Brain microvascular endothelial cell (primary cell): Measurements from ENCODE around the gene PRTG.

Experiments
- DNase-seq: peaks from one replicate; pipeline ENCODE4 v3.0.0-alpha.2; 2020
- H3K27ac ChIP-seq: fragments of 250-450 bp; sonication (Bioruptor Pico); 2 replicates; pipeline ENCODE4 v1.5.1; 2020; ENCODE audit warnings: mild to moderate bottlenecking, moderate library complexity
- H3K27me3 ChIP-seq: fragments of 250-450 bp; sonication (Bioruptor Pico); replicated peaks from 2 replicates; pipeline ENCODE4 v1.5.1; 2020; ENCODE audit warnings: mild to moderate bottlenecking
- H3K36me3 ChIP-seq: fragments of 250-450 bp; sonication (Bioruptor Pico); replicated peaks from 2 replicates; pipeline ENCODE4 v1.5.1; 2020; ENCODE audit warnings: mild to moderate bottlenecking
- H3K4me3 ChIP-seq: 2 replicates; pipeline ENCODE4 v1.5.1; 2011; ENCODE audit warnings: low read depth, mild to moderate bottlenecking, control low read depth, low read length, moderate library complexity
- in situ Hi-C: cut with HindIII; loops from 2 replicates; pipeline ENCODE4 v1.10.0; 2017; ENCODE audit warnings: low sequenced_read_pairs, low pct_ligation_motif_present
- TF ChIP-seq, protein P1 (sequence below): IDR thresholded peaks from 2 replicates; pipeline ENCODE4 v1.5.1; 2011; ENCODE audit warnings: low read depth, mild to moderate bottlenecking, moderate library complexity, low read length, control low read depth, inconsistent platforms; ENCODE audit errors: missing control alignments

Gene PRTG

GRCh38 chr15:55619783-55620182 lies 123.2 kb downstream of the PRTG start:
- no peak overlapping the region for H3K27ac ChIP-seq
- in situ Hi-C loops: no loop called here
- H3K36me3 ChIP-seq: no peaks in the 10 kb centered on the region
- TF ChIP-seq, protein P1, sequence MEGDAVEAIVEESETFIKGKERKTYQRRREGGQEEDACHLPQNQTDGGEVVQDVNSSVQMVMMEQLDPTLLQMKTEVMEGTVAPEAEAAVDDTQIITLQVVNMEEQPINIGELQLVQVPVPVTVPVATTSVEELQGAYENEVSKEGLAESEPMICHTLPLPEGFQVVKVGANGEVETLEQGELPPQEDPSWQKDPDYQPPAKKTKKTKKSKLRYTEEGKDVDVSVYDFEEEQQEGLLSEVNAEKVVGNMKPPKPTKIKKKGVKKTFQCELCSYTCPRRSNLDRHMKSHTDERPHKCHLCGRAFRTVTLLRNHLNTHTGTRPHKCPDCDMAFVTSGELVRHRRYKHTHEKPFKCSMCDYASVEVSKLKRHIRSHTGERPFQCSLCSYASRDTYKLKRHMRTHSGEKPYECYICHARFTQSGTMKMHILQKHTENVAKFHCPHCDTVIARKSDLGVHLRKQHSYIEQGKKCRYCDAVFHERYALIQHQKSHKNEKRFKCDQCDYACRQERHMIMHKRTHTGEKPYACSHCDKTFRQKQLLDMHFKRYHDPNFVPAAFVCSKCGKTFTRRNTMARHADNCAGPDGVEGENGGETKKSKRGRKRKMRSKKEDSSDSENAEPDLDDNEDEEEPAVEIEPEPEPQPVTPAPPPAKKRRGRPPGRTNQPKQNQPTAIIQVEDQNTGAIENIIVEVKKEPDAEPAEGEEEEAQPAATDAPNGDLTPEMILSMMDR: no peak
- no peak for DNase-seq
- no peaks in the 10 kb centered on the region for H3K27me3 ChIP-seq
- no peak overlapping the region for H3K4me3 ChIP-seq

DNA sequence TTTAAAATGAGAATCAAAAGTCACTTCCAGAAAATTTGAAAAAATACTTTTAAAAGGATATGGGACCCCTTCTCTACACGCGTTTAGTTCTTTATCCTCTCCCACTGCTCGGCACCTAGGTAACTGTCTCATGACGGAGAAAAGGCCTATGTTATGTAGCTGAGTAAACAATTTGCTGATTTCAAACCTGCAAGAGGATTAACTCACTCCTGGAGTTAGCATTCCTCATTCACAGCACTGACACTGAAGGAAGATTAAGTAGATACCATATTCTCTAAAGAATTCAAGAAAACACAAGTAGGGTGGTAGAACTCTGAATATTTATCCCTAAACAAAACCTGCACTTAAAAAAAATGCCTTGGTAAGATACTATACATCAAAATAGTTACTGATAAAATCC lies 124.6 kb downstream of the PRTG start:
- in situ Hi-C loops: no loop called here
- TF ChIP-seq, protein P1: no peak
- no peak for DNase-seq
- H3K27ac ChIP-seq: no peak overlapping the region
- H3K4me3 ChIP-seq: no peak overlapping the region
- H3K27me3 ChIP-seq: no peaks in the 10 kb centered on the region
- H3K36me3 ChIP-seq: no peaks in the 10 kb centered on the region

- no peak overlapping the region for H3K27ac ChIP-seq
- no peaks in the 10 kb centered on the region for H3K36me3 ChIP-seq
- TF ChIP-seq, protein P1: no peak
- no peak for DNase-seq
- in situ Hi-C loops: no loop called here
- no peaks in the 10 kb centered on the region for H3K27me3 ChIP-seq
- H3K4me3 ChIP-seq: no peak overlapping the region
These were observed 127.5 kb downstream of the PRTG start for GRCh38 chr15:55615445-55615844.

GRCh38 chr15:55613727-55614126 lies 129.2 kb downstream of the PRTG start:
- Histone ChIP-seq H3K27ac (no peak overlapping the region), H3K27me3 (no peaks in the 10 kb centered on the region), H3K4me3 (no peak overlapping the region), H3K36me3 (no peaks in the 10 kb centered on the region)
- DNase-seq: no peak
- TF ChIP-seq, protein P1: no peak
- in situ Hi-C loops: no loop called here

- TF ChIP-seq, protein P1: no peak
- in situ Hi-C loops: no loop called here
- no peak overlapping the region for H3K4me3 ChIP-seq
These were observed 136.7 kb downstream of the PRTG start for GRCh38 chr15:55606214-55606613.

GRCh38 chr15:55601374-55601773 lies 141.6 kb downstream of the PRTG start:
- in situ Hi-C loops: no loop called here
- no peaks in the 10 kb centered on the region for H3K36me3 ChIP-seq
- H3K4me3 ChIP-seq: no peak overlapping the region
- no peak for DNase-seq
- no peaks in the 10 kb centered on the region for H3K27me3 ChIP-seq
- H3K27ac ChIP-seq: no peak overlapping the region
- TF ChIP-seq, protein P1: no peak

More at GRCh38 chr15:55606214-55606613, 136.7 kb downstream of the PRTG start:
- Histone ChIP-seq H3K27ac (no peak overlapping the region), H3K27me3 (no peaks in the 10 kb centered on the region), H3K36me3 (no peaks in the 10 kb centered on the region)
- DNase-seq: no peak
